ENCODE data around the gene TBX1. TPM values are rescaled to one million over a fixed set of nuclear protein-coding genes. Genes with fewer than 3 reads are reported as not detected.

The TBX1 gene
- total RNA-seq, 1 experiment from 2014 or later, result 3.7 TPM

DNA sequence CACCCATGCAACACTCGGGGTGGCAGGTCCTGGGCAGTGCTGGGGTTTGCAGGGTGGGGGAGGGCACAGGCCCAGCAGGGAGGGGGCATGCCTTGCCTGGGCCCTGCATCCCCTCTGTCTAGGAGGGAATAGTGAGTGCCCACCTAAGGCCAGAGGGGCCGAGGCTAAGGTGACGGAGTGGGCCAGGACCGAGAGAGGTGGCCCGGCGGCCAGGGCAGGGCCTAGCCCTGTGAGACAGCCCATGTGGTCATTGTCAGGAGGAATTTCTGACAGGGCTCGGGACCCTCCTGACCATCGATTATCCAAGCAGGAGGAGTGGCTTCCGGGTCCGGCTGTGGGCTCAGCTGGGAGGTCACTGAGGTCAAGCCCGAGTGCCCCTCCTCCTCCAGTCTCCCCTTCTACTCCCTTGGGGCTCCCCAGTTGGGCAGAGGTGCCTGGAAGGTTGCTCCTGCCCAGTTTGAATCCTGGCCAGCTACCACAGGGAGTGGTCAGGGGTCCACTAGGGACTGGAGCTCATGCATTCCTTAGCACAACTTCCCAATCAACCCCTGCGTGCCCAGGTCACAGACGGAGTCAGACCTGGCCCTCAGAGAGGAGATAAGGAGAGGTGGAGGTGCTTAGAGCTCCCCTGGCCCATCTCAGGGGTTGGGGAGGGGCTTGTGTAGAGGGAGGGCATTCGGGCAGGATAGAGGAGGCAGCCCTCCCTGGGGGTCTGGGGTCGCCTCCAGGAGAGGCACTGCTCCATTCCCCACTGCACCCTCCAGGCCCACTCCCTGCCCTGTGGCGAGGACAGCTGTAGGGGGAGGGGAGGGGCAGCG, 22.5 kb upstream of the TBX1 start:
- DNase-seq (ENCODE audit: low spot score), result no peak

DNA sequence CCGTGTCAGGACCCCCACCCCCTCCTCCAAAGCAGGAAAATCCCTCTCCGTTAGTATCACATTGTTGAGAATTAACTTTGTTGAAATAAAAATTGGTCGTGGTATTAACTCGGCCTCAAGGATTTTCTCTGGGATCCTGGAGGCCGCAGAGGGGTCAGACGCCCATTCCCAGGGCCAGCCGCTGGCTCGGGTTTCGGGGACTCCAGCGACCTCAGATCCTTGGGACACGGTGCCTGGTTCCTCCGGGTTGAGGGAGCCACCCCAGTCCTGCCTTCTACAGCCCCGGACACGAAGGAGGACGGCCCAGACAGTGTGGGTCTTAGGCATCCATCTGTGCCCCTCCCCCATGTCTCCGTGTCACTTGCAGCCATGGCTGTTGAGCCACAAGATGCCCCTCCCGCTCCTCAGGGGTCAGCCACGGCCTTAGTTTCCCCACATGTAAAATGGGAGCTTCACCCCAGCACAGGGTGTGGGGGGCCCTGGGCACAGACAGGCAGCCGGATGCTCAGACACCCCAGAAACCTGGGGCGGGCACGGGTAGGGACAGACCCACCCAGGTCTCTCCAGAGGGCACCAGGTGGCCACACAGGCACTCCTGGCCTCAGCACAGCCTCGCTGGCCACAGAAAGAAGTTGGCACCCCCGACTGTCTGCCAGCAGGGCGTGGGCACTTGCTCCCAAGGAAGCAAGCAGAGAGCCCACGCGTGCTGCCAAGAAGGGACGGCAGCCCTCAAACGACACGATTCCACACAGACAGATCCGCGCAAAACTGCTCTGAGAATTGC, 21.7 kb upstream of the TBX1 start:
- DNase-seq (ENCODE audit: low spot score), result no peak

- no peak for DNase-seq (ENCODE audit: low spot score)
These were observed 21.1 kb upstream of the TBX1 start for GRCh38 chr22:19739448-19739895.

DNA sequence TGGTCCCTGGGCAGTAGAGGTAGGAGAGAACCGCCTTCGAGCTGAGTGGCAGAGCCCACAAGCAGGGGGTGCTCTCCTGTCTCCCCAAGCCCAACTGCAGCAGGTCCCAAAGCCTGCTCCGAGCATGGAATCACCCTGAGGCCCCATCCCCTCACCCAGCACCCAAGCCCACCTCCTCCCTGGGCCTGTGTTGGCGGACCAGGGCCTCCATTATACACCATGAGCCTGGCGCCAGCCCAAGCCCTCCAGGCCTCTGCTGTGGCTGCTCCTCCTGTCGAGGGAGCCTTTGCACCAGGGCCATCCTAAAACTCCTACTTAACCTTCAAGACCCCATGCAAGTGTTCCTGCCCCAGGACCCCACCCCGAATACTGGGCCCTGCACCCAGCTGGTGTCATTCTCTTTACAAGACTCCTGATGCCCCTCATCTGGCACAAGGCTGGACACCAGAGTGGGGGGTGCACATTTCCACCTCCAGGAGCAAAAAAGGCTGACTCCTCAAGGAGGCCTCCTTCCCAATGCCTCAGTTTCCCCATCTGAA, 20.6 kb upstream of the TBX1 start:
- DNase-seq (ENCODE audit: low spot score), result no peak

GRCh38 chr22:19740586-19740985, 20.0 kb upstream of the TBX1 start:
- DNase-seq (ENCODE audit: low spot score), result no peak

DNA sequence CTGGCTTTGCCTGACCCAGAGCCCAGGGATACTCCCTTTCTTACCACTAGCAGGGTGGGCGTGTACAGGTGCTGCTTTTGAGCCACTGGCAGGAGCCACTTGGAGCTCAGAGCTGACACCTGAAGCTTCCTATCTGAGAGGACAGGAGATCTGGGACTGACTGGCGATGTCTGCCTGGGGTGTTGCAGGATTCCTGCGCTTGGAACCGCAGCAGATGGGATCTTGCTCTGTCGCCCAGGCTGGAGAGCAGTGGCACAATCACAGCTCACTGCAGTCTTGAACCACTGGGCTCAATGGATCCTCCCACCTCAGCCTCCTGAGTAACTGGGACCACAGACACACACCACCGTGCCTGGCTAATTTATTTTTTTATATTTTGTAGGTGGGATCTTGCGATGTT, 19.5 kb upstream of the TBX1 start:
- no peak for DNase-seq (ENCODE audit: low spot score)

DNA sequence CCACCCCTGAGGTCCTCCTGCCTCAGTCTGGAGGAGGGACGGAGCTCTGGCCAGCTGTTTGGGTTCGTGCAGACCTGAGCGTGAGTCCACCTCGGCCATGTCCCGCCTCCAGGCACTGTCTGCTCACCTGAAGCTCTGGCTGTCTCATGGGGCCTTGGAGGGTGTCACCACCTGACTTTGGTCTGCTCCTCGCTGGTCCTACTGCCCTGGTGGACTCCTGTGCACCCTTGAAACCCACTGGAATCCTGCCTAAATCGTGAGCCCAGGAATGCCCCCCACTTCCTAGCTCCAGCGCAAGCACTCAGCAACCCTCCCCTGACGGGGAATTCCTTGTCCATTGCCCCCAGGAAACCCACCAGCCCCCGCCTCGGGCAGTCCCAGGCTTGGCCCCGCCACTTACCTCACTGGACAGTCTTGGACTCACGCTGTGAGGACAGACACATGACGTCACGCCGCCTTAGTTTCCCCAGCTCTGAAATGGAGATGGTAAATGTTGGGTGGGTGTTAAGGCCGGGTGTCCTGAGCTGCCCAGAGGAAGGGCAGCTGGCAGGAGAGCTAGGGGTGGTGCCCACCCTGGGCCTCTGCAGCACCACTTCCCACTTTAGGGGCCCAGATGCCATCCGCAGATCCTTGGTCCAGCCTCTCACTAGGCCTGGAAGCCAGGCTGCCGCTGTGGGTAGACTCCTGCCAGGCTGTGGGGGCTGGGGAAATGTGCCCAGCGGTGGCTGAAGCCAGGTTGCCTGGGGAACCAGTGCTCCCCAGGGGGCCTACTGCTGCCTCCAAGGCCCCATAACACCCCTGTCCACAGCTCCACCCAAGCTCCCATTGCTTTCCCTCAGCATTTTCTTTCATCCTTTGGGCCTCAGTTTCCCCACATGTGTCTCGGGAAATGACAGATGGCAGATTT, 18.2 kb upstream of the TBX1 start:
- no peak for DNase-seq (ENCODE audit: low spot score)

- no peak for DNase-seq (ENCODE audit: low spot score)
These were observed 17.5 kb upstream of the TBX1 start for GRCh38 chr22:19743081-19743480.

DNA sequence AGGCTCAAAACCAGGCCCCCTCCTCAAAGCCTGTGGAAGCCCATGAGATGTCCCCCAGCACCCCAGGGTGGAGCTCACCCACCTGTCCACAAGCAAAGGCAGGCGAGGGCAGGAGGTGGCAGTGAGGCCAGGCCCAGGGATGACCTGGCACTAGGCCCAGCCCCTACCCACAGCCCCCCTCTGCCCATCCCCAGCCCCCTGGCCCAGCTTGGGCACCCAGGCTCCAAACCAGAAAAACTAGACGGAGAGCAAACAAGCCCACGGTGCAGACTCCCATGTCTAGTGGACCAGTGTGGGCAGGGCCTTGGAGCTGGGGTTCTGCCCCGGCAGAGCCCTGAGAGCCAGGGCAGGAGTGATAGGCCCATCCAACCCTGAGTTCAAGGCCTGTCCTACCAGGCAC, 16.9 kb upstream of the TBX1 start:
- no peak for DNase-seq (ENCODE audit: low spot score)

- no peak for DNase-seq (ENCODE audit: low spot score)
These were observed 16.1 kb upstream of the TBX1 start for GRCh38 chr22:19744350-19745006.

DNA sequence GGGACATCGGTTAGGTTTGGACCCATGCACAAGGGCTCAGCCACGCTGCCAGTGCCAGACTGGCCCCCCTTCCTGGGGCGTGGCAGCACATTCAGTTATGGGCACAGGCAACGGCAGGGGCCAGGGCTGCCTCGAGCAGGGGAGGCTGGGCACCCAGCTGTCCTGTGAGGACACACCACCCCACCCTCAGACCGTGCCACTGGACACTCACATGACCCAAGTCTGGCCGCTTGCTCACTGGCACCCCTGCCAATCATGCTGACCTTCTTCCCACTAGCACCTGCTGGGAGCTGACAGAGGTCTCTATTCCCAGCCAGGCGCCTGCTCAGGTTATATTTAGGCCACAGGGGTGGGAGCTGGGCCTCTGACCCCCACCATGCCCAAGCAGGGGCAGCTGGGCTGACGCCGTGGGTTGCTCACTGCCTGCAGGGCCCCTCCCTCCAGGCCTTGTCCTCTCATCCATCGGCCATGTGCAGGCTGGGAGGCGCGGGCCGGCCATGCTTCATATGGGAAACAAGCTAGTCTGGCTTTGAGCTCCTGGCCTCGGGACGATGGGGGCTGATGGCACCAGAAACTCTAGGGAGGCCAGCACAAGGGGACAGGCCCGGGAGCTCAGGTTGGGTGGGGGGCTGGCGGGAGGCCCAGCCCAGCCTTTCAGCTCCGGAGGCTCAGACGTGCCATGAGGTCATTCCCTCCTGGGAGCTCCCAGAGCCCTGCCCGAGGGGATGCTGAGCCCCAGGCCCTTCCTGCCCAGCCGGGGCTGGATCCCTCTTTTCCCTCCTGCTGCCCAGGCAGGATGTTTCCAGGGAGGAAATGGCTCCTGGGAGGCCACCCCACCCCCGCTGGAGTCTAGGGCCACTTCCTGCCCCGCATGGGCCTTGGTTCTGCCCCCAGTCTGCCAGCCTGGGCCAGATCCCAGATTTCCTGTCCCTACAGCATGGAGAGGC, 15.2 kb upstream of the TBX1 start:
- DNase-seq (ENCODE audit: low spot score), result peak; percentile 42

GRCh38 chr22:19746726-19747125, 13.9 kb upstream of the TBX1 start:
- DNase-seq (ENCODE audit: low spot score), result no peak

- no peak for DNase-seq (ENCODE audit: low spot score)
These were observed 13.0 kb upstream of the TBX1 start for GRCh38 chr22:19747551-19747950.

DNA sequence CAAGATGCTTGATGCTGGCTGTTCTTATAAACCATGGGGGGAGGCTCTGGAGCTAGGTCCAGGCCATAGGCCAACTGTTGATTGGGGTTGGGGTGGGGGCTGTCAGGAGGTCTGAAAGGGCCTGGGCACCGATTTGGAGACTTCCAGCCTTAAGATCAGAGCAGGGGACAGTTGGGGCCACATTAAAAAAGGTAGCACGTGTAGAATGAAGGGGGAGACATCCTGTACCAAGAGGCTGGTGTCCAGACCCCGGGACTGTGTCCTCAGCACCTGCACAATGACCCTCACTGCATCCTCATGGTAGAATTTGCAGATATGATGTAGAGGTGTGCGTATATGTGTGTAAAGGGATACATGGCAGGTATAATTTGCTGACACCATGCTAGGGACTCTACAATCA, 12.4 kb upstream of the TBX1 start:
- no peak for DNase-seq (ENCODE audit: low spot score)

- no peak for DNase-seq (ENCODE audit: low spot score)
These were observed 11.4 kb upstream of the TBX1 start for GRCh38 chr22:19748991-19749664.

DNA sequence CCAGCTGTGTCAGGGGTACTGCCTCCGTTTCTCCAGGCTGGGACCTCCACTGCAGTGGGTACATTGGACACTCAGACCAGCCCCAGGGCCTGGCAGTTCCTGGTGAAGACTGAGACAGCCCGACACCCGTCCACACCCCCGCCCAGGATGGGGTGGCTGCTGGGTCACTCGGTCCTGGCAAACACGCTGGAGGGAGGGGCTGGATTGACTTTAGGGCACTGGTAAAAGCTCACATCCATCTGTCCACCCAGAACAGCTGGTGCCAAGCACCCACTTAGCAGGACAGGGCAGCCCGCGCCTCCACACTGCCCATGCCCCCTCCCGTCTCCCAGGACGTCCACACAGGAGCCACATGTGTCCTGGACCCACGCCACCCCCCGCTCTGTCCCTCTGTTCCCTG, 10.7 kb upstream of the TBX1 start:
- DNase-seq (ENCODE audit: low spot score), result no peak

GRCh38 chr22:19750507-19751490, 9.8 kb upstream of the TBX1 start:
- peak; percentile 27 for DNase-seq (ENCODE audit: low spot score)

Measured in A172 (cell line).